Type B pancreatic cell (in vitro differentiated cells): ENCODE data around the gene C17orf100. TPM values are rescaled to one million over a fixed set of nuclear protein-coding genes. Genes with fewer than 3 reads are reported as not detected.

ENCODE experiments used
- DNase-seq: peaks from one replicate; pipeline ENCODE4 v3.0.0; 2021; ENCODE audit warnings: mixed read lengths; ENCODE audit not compliant: unreplicated experiment; ENCODE audit errors: extremely low spot score
- H3K27ac Mint-ChIP-seq: 2 replicates; pipeline ENCODE4 v1.8.0; 2021; ENCODE audit warnings: mild to moderate bottlenecking, mixed read lengths
- H3K27me3 Mint-ChIP-seq: 2 replicates; pipeline ENCODE4 v1.8.0; 2021; ENCODE audit warnings: mixed read lengths
- H3K36me3 Mint-ChIP-seq: 2 replicates; pipeline ENCODE4 v1.8.0; 2021; ENCODE audit warnings: mixed read lengths
- H3K4me1 Mint-ChIP-seq: one replicate; pipeline ENCODE4 v1.8.0; 2021; ENCODE audit warnings: mixed read lengths; ENCODE audit not compliant: unreplicated experiment
- H3K4me3 Mint-ChIP-seq: 2 replicates; pipeline ENCODE4 v1.8.0; 2021; ENCODE audit warnings: mild to moderate bottlenecking, mixed read lengths
- H3K9me3 Mint-ChIP-seq: 2 replicates; pipeline ENCODE4 v1.8.0; 2021; ENCODE audit warnings: mixed read lengths
- total RNA-seq: library from RNA; stranded (reverse); gene quantifications from 2 replicates; pipeline ENCODE4 v1.2.1, GENCODE V29; 2021; ENCODE audit warnings: low replicate concordance
- TF ChIP-seq, protein P1 (sequence below): fragments of 200-600 bp; sonication (generic); conservative IDR thresholded peaks from 2 replicates; pipeline ENCODE4 v1.5.0; 2021; ENCODE audit warnings: antibody characterized with exemption, mild to moderate bottlenecking

C17orf100 gene
- total RNA-seq, 1 donor from 2014 or later = 4.3 TPM

DNA sequence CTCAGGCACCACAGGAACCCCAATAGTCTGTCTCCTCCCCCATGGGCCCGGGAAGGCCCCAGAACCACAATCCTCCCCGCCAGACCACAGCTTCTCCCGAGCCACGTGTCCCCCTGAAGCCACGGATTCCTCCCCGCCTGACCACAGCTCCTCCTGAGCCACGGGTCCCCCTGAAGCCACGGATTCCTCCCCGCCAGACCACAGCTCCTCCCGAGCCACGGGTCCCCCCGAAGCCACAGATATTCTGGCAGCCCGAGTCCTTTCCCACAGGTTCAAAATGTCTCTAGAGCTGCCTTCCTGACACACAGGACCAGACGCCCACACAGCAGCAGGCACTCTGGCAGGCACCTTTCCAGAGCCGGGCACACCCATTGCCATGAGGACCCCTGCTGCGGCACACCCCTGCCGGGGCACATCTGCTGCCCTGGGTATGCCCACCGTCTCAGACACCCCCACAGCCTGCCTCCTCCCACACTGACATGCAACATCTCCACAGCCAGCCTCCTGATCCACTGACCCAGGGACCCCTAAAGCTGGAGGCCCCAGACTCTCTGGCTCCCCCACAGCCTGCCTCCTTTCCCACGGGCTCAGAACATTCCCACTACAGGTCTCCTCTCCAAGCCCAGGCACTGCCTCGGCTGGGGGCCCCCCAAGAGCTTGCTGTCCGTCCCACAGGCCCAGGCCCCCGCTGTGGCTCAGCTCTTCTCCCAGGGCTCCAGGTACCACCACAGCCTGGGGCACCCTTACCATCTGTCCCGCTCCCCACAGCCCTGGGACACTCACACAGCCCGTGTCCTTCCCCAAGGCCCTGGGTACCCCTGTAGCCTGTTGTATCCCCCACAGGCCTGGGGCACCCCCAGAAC lies 13.3 kb upstream of the C17orf100 start:
- Mint-ChIP-seq H3K4me1 (peaks cover 18% of the 10 kb centered on the region), H3K27ac (no peak overlapping the region)

DNA sequence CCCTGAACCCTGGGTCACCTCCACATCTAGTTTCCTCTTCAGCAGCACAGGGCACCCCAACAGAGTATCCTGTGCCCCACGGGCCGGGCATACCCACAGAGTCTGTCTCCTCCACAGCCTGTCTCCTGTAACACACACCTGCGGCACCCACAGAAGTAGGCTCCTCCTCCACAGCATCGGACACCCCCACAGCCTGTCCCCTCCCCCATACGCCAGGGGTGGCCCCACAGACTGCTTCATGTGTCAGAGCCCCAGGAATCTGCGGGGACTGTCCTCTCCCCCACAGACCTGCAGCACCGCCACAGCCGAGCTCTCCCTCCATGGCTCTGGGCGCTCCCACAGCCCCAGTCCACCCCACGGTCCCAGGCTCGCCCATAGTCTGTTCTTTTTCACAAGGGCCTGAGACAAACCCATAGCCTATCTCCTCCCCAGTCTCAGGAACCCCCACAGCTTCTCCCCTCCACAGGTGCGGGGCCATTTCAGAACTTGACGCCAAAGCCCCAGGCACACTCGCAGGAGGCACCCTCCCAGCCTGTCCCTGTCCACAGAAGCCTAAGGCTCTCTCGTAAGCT lies 12.5 kb upstream of the C17orf100 start:
- TF ChIP-seq, protein P1, sequence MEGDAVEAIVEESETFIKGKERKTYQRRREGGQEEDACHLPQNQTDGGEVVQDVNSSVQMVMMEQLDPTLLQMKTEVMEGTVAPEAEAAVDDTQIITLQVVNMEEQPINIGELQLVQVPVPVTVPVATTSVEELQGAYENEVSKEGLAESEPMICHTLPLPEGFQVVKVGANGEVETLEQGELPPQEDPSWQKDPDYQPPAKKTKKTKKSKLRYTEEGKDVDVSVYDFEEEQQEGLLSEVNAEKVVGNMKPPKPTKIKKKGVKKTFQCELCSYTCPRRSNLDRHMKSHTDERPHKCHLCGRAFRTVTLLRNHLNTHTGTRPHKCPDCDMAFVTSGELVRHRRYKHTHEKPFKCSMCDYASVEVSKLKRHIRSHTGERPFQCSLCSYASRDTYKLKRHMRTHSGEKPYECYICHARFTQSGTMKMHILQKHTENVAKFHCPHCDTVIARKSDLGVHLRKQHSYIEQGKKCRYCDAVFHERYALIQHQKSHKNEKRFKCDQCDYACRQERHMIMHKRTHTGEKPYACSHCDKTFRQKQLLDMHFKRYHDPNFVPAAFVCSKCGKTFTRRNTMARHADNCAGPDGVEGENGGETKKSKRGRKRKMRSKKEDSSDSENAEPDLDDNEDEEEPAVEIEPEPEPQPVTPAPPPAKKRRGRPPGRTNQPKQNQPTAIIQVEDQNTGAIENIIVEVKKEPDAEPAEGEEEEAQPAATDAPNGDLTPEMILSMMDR = no peak
- peaks cover 10% of the 10 kb centered on the region for H3K36me3 Mint-ChIP-seq
- H3K27me3 Mint-ChIP-seq = no peaks in the 10 kb centered on the region
- peaks cover 18% of the 10 kb centered on the region for H3K4me1 Mint-ChIP-seq
- DNase-seq = no peak
- peak overlapping the region; percentile 95 for H3K4me3 Mint-ChIP-seq
- H3K27ac Mint-ChIP-seq = peak overlapping the region; percentile 77
- no peaks in the 10 kb centered on the region for H3K9me3 Mint-ChIP-seq

More for the DNA sequence above, 13.3 kb upstream of the C17orf100 start:
- Mint-ChIP-seq H3K27me3 (no peaks in the 10 kb centered on the region), H3K4me3 (peak overlapping the region; percentile 71), H3K9me3 (no peaks in the 10 kb centered on the region), H3K36me3 (peaks cover 17% of the 10 kb centered on the region)
- TF ChIP-seq, protein P1 = no peak
- no peak for DNase-seq

DNA sequence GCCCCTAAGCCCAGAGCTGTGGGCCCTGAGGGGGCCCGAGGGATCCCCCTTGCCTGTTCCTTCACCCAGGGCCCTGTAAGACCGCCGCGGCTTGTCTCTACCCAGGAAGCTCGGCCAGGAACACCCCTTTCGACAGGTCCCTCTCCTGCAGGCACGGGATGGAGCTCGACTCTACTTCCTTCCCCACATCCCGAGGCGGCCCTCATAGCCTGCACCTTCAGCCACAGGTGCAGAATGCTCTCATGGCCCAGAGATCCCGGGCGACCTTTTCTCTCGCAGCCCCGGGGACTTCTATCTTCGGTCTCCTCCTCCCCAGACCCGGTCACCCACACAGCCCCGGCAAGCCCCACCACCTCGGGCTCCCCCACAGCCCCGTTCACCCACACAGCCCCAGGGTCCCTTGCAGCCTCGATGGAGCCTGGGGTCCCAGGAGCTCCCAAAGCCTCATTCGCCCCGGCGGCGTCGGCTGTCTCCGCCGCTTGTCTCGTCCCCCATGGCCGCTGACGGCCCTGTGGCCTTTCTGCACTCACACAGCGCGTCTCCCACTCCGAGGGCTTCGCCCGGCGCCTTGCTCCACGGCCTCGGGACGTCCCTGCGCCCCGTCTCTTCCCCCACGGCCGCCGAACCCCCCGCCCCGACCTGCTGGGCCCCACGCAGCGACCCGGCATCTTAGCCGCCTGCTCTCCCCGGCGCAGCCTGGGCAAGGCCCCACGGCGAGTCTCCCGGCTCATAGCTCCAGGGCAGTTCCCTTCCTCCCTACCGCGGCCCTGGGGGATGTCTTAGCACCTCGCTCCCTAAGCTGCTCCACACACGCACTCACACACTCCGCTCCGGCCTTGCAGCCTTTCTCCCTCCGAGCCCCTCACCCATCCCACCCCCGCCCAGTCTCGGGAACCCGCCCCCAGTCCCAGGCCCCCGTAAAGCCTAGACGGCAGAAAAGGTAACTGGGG lies 11.7 kb upstream of the C17orf100 start:
- Mint-ChIP-seq H3K9me3 (no peaks in the 10 kb centered on the region), H3K27me3 (no peaks in the 10 kb centered on the region), H3K36me3 (peaks cover 3% of the 10 kb centered on the region), H3K27ac (peak overlapping the region; percentile 98), H3K4me3 (peak overlapping the region; percentile 95), H3K4me1 (peaks cover 18% of the 10 kb centered on the region)
- DNase-seq = no peak
- TF ChIP-seq, protein P1 = no peak

DNA sequence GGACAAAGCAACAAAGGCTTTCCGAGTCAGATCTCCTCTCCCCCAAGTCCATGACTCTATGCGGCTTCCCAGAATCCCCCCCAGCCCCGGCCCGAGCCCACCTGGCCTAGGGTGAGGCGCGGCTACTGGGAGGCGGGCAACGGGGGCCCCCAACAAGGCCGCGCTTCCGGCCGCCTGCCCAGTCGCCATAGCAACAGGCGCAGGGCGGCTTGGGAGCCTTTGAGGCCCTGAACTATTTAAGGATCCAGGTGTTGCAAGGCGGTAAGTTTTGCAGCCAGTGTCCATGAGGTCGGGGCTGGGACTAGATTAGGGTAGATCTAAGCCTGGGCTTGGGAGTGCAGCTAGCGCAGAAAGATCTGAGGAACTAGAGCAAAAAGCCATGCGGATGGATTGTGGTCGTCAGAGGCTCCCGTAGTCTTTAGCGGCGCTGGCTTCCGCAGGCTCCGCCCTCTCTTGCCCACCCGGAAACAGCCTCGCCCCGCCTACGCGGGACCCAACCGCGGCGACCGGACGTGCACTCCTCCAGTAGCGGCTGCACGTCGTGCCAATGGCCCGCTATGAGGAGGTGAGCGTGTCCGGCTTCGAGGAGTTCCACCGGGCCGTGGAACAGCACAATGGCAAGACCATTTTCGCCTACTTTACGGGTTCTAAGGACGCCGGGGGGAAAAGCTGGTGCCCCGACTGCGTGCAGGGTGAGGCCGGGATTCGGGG lies 10.9 kb upstream of the C17orf100 start, which contains the start of the genes KIAA0753 and TXNDC17:
TSS of gene KIAA0753 (minus strand) at position 176 of the 711 bp plus-strand sequence. CDS start 5,608 bp downstream, outside the sequence.
TSS of gene TXNDC17 (plus strand) at position 525 of the 711 bp plus-strand sequence. CDS start at position 548, 23 bp downstream.
- H3K27ac Mint-ChIP-seq = peak within 1 kb of the TSS; percentile 98
- H3K9me3 Mint-ChIP-seq = no peaks in the 10 kb centered on the region
- peak; percentile 91 for DNase-seq
- TF ChIP-seq, protein P1 = no peak
- peaks cover 18% of the 10 kb centered on the region for H3K4me1 Mint-ChIP-seq
- peak within 1 kb of the TSS; percentile 95 for H3K4me3 Mint-ChIP-seq
- no peaks in the 10 kb centered on the region for H3K36me3 Mint-ChIP-seq
- H3K27me3 Mint-ChIP-seq = no peaks in the 10 kb centered on the region
